Colonic mucosa (tissue), 4 donors: ENCODE results near the gene QRFP. TPM values are rescaled to one million over a fixed set of nuclear protein-coding genes. Genes with fewer than 3 reads are reported as not detected.

ENCODE experiments used
- DNase-seq: peaks from one replicate; pipeline ENCODE4 v3.0.0-alpha.2; 2020
- H3K27ac ChIP-seq: fragments of 200-600 bp; one replicate; pipeline ENCODE4 v1.8.0; 2021
- H3K27me3 ChIP-seq: fragments of 200-600 bp; one replicate; pipeline ENCODE4 v1.8.0; 2021
- H3K36me3 ChIP-seq: fragments of 200-600 bp; one replicate; pipeline ENCODE4 v1.8.0; 2021
- H3K4me1 ChIP-seq: fragments of 200-600 bp; one replicate; pipeline ENCODE4 v1.8.0; 2021; ENCODE audit warnings: mild to moderate bottlenecking
- H3K4me3 ChIP-seq: fragments of 200-600 bp; one replicate; pipeline ENCODE4 v1.8.0; 2021
- H3K9ac ChIP-seq, 2 donors: one replicate each; pipeline ENCODE4 v1.7.0; 2013; ENCODE audit warnings: control low read depth in 2 of 2, low read depth in 2 of 2, low read length in 2 of 2
- H3K9me3 ChIP-seq: fragments of 200-600 bp; one replicate; pipeline ENCODE4 v1.8.0; 2021
- CTCF ChIP-seq: fragments of 200-600 bp; IDR thresholded peaks from one replicate; pipeline ENCODE4 v1.8.0; 2022; ENCODE audit warnings: antibody characterized with exemption, mild to moderate bottlenecking
- intact Hi-C: fragments of 100-400 bp; cut with DNase I; formaldehyde crosslinking; loops from one replicate; pipeline ENCODE4 v1.14.1; 2022
- total RNA-seq, 2 donors: library from RNA; stranded (reverse); fragmentation: NEBNext Ultra II Directional in 1 of 2; extraction: Animal tissue kit (Norgen Biotek cat#: 25700) in 1 of 2; gene quantifications; one replicate each; pipeline ENCODE4 v1.2.1, GENCODE V29; 2021
- donor health status: healthy.
- donor health status: DM: no; HTN: no; CAD: no.
- donor health status: DM: no; HTN: no; CAD: no.

QRFP gene
- total RNA-seq, 2 donors from 2014 or later: 0.77 TPM; not detected in 1

- Histone ChIP-seq H3K9ac (no peak overlapping the region), H3K27ac (no peak overlapping the region), H3K27me3 (no peaks in the 10 kb centered on the region), H3K9me3 (no peaks in the 10 kb centered on the region), H3K4me1 (no peaks in the 10 kb centered on the region), H3K36me3 (peaks cover 50% of the 10 kb centered on the region), H3K4me3 (no peak overlapping the region)
- DNase-seq: no peak
- no peak for TF ChIP-seq CTCF
- intact Hi-C loops: no loop called here
Measured at GRCh38 chr9:130884542-130885483, 11.8 kb downstream of the QRFP start.

- TF ChIP-seq CTCF: no peak
- H3K4me1 ChIP-seq: no peaks in the 10 kb centered on the region
- no peaks in the 10 kb centered on the region for H3K27me3 ChIP-seq
- H3K36me3 ChIP-seq: peaks cover 45% of the 10 kb centered on the region
- no peak overlapping the region for H3K27ac ChIP-seq
- H3K4me3 ChIP-seq: no peak overlapping the region
- H3K9ac ChIP-seq: no peak overlapping the region
- intact Hi-C loops: no loop called here
- DNase-seq: no peak
- H3K9me3 ChIP-seq: no peaks in the 10 kb centered on the region
Measured at GRCh38 chr9:130884111-130884531, 12.5 kb downstream of the QRFP start.

- H3K4me1 ChIP-seq: no peaks in the 10 kb centered on the region
- no peaks in the 10 kb centered on the region for H3K27me3 ChIP-seq
- H3K9me3 ChIP-seq: no peaks in the 10 kb centered on the region
- peaks cover 44% of the 10 kb centered on the region for H3K36me3 ChIP-seq
- H3K4me3 ChIP-seq: no peak overlapping the region
- intact Hi-C loops: no loop called here
- DNase-seq: no peak
- H3K27ac ChIP-seq: no peak overlapping the region
- H3K9ac ChIP-seq: no peak overlapping the region
- TF ChIP-seq CTCF: no peak
Measured at GRCh38 chr9:130883479-130883878, 13.1 kb downstream of the QRFP start.

- no peak overlapping the region for H3K9ac ChIP-seq
- no peaks in the 10 kb centered on the region for H3K9me3 ChIP-seq
- peaks cover 40% of the 10 kb centered on the region for H3K36me3 ChIP-seq
- no peak overlapping the region for H3K4me3 ChIP-seq
- DNase-seq: no peak
- TF ChIP-seq CTCF: no peak
- H3K4me1 ChIP-seq: no peaks in the 10 kb centered on the region
- no peak overlapping the region for H3K27ac ChIP-seq
- intact Hi-C loops: no loop called here
- H3K27me3 ChIP-seq: no peaks in the 10 kb centered on the region
Measured at GRCh38 chr9:130882696-130883225, 13.9 kb downstream of the QRFP start.

GRCh38 chr9:130881516-130881915, 15.1 kb downstream of the QRFP start:
- Histone ChIP-seq H3K4me3 (no peak overlapping the region), H3K9me3 (no peaks in the 10 kb centered on the region), H3K27me3 (no peaks in the 10 kb centered on the region), H3K36me3 (peaks cover 40% of the 10 kb centered on the region), H3K27ac (no peak overlapping the region), H3K9ac (no peak overlapping the region), H3K4me1 (no peaks in the 10 kb centered on the region)
- DNase-seq: no peak
- intact Hi-C loops: no loop called here
- no peak for TF ChIP-seq CTCF
